ENCODE data around the gene USP20. TPM values are rescaled to one million over a fixed set of nuclear protein-coding genes. Genes with fewer than 3 reads are reported as not detected.

USP20 gene
- total and polyA plus RNA-seq, 4 donors = 8.2 to 19.8 (median 10.3) TPM

DNA sequence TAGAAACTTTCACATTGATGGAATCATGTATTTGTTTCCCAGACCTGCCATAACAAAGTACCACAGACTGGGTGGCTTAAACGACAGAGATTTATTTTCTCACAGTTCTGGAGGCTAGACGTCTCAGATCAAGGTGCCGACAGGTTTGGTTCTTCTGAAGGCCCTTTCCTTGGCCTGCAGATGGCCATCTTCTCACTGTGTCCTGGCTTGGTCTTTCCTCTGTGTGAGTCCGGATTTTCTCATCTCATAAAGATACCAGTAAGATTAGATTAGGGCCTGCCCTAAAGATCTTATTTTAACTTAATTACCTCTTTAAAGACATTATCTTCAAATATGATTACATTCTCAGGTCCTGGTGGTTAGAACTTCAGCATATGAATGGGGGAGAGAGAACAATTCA, 5.8 kb downstream of the USP20 start (continued):
- TF ChIP-seq, protein P1, sequence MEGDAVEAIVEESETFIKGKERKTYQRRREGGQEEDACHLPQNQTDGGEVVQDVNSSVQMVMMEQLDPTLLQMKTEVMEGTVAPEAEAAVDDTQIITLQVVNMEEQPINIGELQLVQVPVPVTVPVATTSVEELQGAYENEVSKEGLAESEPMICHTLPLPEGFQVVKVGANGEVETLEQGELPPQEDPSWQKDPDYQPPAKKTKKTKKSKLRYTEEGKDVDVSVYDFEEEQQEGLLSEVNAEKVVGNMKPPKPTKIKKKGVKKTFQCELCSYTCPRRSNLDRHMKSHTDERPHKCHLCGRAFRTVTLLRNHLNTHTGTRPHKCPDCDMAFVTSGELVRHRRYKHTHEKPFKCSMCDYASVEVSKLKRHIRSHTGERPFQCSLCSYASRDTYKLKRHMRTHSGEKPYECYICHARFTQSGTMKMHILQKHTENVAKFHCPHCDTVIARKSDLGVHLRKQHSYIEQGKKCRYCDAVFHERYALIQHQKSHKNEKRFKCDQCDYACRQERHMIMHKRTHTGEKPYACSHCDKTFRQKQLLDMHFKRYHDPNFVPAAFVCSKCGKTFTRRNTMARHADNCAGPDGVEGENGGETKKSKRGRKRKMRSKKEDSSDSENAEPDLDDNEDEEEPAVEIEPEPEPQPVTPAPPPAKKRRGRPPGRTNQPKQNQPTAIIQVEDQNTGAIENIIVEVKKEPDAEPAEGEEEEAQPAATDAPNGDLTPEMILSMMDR (IDR thresholded peaks at IDR 0.05; ENCODE audit: low read depth, low read length, missing input control) = no peak

DNA sequence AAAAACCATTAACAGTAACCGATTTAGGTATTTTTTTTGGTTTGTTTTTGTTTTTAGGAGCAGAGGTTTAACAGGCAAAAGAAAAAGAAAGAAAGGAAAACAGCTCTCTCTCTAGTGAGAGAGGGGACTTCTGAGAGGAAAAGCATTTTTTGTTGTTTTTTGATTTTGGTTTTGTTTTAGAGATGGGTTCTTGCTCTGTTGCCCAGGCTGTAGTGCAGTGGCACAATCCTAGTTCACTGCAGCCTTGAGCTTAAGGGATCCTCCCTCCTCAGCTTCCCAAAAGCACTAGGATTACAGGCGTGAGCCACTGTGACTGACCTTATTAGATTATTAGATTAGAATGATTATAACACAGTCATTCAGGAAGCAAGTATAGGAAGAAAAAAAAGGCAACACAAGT, 10.1 kb downstream of the USP20 start:
- no peak for DNase-seq (ENCODE audit: low spot score)
- Histone ChIP-seq H3K9me3 (ENCODE audit: control insufficient read depth in 4 of 4, low read length in 3 of 4) (no peaks in the 10 kb centered on the region), H3K4me3 (ENCODE audit: low read depth in 1 of 3, low read length in 3 of 3) (no peak overlapping the region), H3K36me3 (ENCODE audit: control insufficient read depth in 4 of 4, insufficient read depth in 3 of 4, low read depth in 1 of 4, low read length in 3 of 4) (peaks cover 0 to 6% (median 2%) of the 10 kb centered on the region in 4 donors), H3K4me1 (ENCODE audit: control insufficient read depth in 4 of 4, insufficient read depth in 4 of 4, low read length in 3 of 4) (no peaks in the 10 kb centered on the region), H3K27me3 (ENCODE audit: control insufficient read depth in 4 of 4, insufficient read depth in 4 of 4, low read length in 3 of 4) (no peaks in the 10 kb centered on the region), H3K27ac (ENCODE audit: low read depth in 1 of 2, low read length in 2 of 2) (no peak overlapping the region), H3K9ac (ENCODE audit: low read depth in 1 of 2, low read length in 2 of 2) (no peak overlapping the region)
- 73% methylated on average over 2 of the region's 2 CpGs for WGBS
- TF ChIP-seq, protein P2, sequence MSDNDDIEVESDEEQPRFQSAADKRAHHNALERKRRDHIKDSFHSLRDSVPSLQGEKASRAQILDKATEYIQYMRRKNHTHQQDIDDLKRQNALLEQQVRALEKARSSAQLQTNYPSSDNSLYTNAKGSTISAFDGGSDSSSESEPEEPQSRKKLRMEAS (IDR thresholded peaks at IDR 0.05) = no peak
- TF ChIP-seq FOXA2 (IDR thresholded peaks at IDR 0.05) (no peak), NR2F2 (IDR thresholded peaks at IDR 0.05) (no peak), TAF1 (conservative IDR thresholded peaks at IDR 0.05) (no peak), SP1 (IDR thresholded peaks at IDR 0.05) (no peak), RXRA (IDR thresholded peaks at IDR 0.05) (no peak), EGR1 (IDR thresholded peaks at IDR 0.05; ENCODE audit: low read depth in 2 of 2) (no peak), HNF4G (IDR thresholded peaks at IDR 0.05) (no peak), HNF4A (conservative IDR thresholded peaks at IDR 0.05) (no peak), GABPA (IDR thresholded peaks at IDR 0.05 in 1 of 2, conservative IDR thresholded peaks at IDR 0.05 in 1 of 2) (no peak), RAD21 (IDR thresholded peaks at IDR 0.05) (no peak), YY1 (IDR thresholded peaks at IDR 0.05) (no peak), FOXA1 (IDR thresholded peaks at IDR 0.05) (no peak)
- TF ChIP-seq, protein P3, sequence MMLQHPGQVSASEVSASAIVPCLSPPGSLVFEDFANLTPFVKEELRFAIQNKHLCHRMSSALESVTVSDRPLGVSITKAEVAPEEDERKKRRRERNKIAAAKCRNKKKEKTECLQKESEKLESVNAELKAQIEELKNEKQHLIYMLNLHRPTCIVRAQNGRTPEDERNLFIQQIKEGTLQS (IDR thresholded peaks at IDR 0.05) = no peak
- TF ChIP-seq, protein P4, sequence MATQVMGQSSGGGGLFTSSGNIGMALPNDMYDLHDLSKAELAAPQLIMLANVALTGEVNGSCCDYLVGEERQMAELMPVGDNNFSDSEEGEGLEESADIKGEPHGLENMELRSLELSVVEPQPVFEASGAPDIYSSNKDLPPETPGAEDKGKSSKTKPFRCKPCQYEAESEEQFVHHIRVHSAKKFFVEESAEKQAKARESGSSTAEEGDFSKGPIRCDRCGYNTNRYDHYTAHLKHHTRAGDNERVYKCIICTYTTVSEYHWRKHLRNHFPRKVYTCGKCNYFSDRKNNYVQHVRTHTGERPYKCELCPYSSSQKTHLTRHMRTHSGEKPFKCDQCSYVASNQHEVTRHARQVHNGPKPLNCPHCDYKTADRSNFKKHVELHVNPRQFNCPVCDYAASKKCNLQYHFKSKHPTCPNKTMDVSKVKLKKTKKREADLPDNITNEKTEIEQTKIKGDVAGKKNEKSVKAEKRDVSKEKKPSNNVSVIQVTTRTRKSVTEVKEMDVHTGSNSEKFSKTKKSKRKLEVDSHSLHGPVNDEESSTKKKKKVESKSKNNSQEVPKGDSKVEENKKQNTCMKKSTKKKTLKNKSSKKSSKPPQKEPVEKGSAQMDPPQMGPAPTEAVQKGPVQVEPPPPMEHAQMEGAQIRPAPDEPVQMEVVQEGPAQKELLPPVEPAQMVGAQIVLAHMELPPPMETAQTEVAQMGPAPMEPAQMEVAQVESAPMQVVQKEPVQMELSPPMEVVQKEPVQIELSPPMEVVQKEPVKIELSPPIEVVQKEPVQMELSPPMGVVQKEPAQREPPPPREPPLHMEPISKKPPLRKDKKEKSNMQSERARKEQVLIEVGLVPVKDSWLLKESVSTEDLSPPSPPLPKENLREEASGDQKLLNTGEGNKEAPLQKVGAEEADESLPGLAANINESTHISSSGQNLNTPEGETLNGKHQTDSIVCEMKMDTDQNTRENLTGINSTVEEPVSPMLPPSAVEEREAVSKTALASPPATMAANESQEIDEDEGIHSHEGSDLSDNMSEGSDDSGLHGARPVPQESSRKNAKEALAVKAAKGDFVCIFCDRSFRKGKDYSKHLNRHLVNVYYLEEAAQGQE (IDR thresholded peaks at IDR 0.05) = no peak
- TF ChIP-seq, protein P5, sequence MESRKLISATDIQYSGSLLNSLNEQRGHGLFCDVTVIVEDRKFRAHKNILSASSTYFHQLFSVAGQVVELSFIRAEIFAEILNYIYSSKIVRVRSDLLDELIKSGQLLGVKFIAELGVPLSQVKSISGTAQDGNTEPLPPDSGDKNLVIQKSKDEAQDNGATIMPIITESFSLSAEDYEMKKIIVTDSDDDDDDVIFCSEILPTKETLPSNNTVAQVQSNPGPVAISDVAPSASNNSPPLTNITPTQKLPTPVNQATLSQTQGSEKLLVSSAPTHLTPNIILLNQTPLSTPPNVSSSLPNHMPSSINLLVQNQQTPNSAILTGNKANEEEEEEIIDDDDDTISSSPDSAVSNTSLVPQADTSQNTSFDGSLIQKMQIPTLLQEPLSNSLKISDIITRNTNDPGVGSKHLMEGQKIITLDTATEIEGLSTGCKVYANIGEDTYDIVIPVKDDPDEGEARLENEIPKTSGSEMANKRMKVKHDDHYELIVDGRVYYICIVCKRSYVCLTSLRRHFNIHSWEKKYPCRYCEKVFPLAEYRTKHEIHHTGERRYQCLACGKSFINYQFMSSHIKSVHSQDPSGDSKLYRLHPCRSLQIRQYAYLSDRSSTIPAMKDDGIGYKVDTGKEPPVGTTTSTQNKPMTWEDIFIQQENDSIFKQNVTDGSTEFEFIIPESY (IDR thresholded peaks at IDR 0.05) = no peak
